Activated CD8-positive, alpha-beta memory T cell treated with anti-CD3 and anti-CD28 coated beads, Interleukin-2, amount 50 U/mL, for 24 hours (primary cell): ENCODE results near the gene HNRNPLL.
A peak's percentile ranks its signal among the peaks of the same experiment; 100 is the strongest.
"Not testable (repeated sequence)": the region's sequence is repeated elsewhere in the genome, so short reads cannot be mapped to it uniquely, and the experiment has no call there.

Source experiments
- DNase-seq: peaks from one replicate; pipeline ENCODE4 v3.0.0-alpha.2; 2020; ENCODE audit errors: extremely low read depth

HNRNPLL gene

DNA sequence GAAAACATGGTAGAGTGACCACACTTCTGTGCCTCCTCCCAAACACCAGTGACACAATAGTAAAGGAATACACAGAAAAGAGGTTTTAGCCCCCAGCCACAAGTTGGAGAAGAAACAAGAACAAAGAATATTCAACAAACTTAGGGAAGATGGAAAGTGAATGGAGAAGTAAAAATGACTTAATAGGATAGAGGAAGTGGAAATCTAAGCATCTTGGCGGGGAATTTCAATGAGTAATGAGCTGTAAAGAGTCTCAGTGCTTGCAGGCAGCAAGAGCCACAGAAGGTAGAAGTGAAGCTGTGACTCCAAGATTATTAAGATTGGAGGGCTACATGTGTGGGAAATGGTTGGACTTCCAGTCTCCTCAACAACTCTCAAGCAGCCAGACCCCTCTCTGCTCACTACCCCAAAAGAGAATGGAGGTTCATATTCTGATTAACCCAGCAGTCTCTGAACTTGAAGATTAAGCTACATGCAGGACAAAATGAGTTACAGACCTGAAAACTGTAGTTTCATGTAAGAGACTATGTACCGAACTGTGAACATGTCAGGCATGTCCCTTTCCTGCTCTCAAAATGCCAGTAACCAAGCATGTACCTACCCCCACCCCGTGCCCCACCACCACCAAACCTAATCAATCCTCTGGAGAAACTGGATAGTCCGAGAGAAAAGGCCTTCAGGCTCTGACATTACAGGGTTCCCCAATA lies 16.9 kb upstream of the HNRNPLL start:
- no peak for DNase-seq

DNA sequence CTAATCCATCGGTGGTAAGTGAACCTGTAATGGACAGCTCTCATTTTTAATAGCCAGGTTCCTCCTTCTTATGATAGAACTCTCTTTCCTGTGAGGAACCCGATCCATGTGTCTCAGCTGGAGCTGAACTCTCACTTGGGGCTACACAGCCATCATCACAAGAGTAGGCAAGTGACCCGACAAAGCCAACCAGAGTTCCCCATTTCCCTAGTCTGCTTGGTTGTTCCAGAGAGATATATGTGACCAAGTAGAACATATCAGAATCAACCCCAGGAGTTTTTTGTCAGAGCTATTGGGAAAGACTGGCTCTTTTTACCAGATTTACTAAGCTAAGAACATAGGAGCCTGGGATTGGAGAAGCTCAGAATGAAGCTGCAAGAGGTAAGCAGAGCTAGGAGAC lies 14.6 kb upstream of the HNRNPLL start:
- no peak for DNase-seq

DNA sequence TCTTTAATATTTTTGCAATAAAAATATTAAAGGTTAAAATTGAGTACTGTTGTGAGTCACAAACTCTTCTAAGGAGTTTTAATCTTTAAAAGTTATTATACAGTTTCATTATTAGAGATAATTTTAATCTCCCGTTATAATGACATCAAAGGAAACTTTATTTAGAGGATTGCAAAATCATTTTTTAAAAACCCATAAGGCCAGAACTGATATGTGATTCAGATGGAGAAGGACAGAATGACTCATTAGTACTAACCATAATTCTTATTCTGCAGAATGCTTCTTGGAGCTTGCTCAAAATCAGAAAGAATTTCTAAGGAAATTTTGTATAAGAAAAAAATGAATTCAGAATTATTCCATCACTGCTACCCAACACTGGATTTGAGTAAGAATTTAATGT lies 12.5 kb upstream of the HNRNPLL start:
- DNase-seq, result no peak

- no peak for DNase-seq
Measured at GRCh38 chr2:38613849-38614213, 11.1 kb upstream of the HNRNPLL start.

- DNase-seq, result no peak
Measured at GRCh38 chr2:38613126-38613848, 10.6 kb upstream of the HNRNPLL start.

DNA sequence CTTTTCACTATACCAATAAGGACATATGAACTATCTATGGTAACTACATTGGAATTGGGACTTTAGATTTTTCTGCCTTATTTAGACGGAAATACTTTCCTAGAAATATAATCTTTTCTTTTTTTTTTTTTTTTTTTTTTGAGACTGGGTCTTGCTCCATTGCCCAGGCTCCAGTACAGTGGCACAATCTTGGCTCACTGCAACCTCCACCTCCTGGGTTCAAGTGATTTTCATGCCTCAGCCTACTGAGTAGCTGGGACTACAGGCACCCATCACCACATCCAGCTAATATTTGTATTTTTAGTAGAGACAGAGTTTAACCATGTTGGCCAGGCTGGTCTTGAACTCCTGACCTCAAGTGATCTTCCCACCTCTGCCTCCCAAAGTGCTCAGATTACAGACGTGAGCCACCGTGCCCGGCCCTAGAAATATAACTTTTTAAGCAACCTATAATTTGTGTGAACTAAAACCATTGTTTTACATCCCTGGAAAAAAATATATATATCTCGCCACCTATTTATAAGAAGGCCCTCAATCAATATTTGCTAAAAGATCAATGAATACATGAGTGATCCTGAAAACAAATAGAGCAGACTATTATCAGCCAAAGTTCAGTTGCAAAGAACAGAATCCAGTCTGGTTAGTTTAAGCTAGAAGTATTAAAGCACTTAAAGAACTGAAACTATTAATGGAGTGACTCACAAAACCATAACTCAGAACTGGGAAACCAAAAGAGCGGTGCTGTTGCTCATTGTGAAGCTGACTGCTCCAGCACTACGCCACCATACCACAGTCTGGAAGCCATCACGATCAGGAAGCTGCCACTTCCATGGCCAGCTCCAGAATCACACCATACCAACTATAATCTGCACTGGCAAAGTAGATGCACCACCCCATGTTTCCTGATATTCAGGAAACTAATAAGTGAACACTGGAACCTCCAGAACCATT lies 8.4 kb upstream of the HNRNPLL start:
- DNase-seq, result no peak

DNA sequence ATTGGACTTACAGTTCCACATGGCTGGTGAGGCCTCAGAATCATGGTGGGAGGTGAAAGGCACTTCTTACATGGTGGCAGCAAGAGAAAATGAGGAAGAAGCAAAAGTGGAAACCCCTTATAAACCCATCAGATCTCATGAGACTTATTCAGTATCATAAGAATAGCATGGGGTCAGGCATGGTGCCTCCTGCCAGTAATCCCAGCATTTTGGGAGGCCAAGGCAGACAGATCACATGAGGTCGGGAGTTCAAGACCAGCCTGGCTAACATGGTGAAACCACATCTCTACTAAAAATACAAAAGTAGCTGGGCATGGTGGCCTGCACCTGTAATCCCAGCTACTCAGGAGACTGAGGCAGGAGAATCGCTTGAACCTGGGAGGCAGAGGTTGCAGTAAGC lies 6.5 kb upstream of the HNRNPLL start:
- DNase-seq, result not testable (repeated sequence)

- DNase-seq, result no peak
Measured at GRCh38 chr2:38608755-38609154, 6.0 kb upstream of the HNRNPLL start.

GRCh38 chr2:38605298-38605830 lies 2.6 kb upstream of the HNRNPLL start:
- no peak for DNase-seq

- DNase-seq, result peak; percentile 56
Measured at GRCh38 chr2:38603402-38604290, 918 bp upstream of the HNRNPLL start.

- no peak for DNase-seq
Measured at GRCh38 chr2:38602136-38602731, 494 bp downstream of the HNRNPLL start.

DNA sequence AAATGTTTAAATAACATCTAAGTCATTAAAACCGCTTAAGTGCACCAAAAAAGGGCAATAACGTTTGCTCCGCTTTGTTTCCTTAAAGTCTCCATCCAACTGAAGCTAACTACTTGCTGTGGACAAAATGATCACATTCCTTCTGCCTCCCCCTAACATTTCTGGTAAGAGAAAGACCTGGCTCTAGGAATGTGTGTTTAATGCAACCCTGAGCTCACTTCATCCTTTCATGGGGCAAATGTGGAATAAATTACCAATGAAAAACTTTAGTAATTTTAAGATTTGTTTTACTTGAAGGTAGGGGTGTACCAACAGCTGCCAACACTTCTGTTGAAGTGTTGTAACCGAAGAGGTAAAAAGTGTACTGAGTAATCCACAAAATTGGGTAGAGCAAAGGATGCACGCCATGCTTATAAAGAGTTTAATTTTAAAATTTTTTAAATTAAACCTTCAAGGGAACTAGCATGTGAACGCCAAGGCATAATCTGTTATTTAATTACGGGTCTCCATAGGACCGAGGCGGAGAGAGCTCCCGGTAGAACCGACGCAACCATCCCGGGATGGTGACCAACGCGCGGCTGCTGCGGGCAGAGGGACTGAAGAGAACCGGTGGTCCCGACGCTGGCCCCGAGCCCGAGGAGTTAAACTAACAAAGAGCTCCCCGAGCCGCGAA lies 1.1 kb downstream of the HNRNPLL start:
- DNase-seq, result no peak

GRCh38 chr2:38600921-38601455 lies 1.7 kb downstream of the HNRNPLL start:
- no peak for DNase-seq

GRCh38 chr2:38600242-38600891 lies 2.4 kb downstream of the HNRNPLL start:
- no peak for DNase-seq

DNA sequence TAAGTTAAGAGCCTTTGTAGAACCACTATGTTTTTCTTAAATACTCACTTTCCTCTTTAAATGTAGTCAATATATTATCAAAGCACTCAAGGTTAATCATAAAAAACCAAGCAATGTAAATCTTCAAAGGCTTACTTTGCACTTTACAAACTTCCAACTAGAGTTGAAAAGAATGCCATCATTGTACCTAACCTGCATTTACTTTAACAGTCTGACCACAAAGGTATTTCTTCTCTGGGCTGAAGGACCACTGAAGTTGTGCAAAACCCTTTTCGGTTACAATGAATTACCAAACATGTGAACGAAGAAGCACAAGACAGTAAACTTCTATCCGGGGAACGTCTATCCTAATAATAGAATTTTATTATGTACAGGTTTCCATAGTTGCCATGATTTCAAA lies 3.0 kb downstream of the HNRNPLL start:
- DNase-seq, result no peak

DNA sequence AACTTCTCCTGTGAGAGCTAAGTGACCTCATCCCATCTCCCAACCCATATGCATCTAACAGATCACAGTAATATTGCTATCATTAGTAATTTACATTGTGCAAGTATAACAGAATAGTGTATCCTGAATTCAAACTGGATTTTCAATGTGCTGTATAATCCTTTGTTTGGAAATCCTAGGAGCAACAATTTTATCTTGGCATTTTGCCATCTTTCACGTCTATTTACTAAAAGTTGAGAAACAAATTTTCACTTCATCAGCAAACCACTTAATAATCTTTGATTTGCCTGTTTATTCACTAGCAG lies 3.8 kb downstream of the HNRNPLL start:
- DNase-seq, result no peak

DNA sequence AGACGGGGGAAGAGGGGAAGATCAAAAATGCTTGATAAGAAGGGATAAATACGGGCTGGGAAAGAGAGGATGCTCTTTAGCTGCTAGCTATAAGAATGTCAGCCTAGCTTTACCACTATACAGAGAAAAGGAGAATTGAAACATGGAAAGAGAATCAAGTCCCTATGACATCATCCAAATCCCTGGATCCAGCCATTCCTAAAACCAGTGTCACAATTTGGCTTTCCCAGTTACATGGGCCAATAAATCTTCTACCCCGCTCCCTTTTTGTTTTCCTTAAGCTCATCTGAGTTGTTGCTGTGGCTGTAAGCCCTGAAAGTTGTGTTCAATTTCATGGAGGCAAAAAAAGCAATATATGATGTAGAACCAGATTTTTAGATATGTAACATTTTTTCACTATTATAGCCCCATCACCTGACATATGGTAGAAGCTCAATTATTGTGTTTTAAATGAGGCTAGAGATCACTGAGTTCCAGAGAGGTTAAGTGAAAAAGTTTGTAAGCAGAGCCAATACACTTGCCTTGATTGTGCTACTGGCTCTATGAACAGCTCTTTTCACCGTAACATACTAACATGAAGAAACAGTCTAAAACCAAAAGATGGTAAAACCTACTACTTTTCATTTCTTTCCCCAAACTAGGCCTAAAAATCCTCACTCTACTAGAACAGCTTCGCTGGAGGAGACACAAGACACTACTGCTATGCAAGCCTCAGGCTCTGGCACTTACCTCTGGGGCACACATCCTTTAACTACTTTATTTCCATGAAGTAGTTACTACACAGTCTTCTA lies 4.3 kb downstream of the HNRNPLL start:
- DNase-seq, result no peak

DNA sequence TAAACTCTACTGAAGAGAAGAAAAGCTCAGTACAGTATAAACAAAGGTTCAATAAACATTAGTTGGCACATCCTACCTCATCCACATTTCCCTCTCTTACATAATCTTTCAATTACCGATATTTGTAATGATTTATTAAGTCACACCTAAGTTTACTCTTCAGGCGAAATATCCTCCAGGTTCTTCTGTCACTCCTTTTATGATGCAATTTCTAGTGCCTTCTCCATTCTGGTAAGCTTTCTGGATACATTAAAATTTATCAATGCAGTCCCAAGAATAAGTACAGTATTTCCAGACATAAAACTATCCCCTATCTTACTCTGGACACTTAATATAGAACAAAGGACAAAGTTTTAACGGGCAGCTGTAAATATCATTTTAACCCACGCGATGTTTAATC lies 5.6 kb downstream of the HNRNPLL start:
- no peak for DNase-seq

- no peak for DNase-seq
Measured at GRCh38 chr2:38596229-38596628, 6.5 kb downstream of the HNRNPLL start.
